8988T (cell line): ENCODE measurements around the gene MAPKBP1.

ENCODE experiments used
- DNase-seq: peaks from one replicate; pipeline ENCODE4 v3.0.0; 2011

MAPKBP1 gene

GRCh38 chr15:41873711-41874110, 99.4 kb downstream of the MAPKBP1 start:
- no peak for DNase-seq

GRCh38 chr15:41874736-41875135, 100.5 kb downstream of the MAPKBP1 start:
- DNase-seq: no peak

GRCh38 chr15:41876007-41876406, 101.7 kb downstream of the MAPKBP1 start:
- no peak for DNase-seq

DNA sequence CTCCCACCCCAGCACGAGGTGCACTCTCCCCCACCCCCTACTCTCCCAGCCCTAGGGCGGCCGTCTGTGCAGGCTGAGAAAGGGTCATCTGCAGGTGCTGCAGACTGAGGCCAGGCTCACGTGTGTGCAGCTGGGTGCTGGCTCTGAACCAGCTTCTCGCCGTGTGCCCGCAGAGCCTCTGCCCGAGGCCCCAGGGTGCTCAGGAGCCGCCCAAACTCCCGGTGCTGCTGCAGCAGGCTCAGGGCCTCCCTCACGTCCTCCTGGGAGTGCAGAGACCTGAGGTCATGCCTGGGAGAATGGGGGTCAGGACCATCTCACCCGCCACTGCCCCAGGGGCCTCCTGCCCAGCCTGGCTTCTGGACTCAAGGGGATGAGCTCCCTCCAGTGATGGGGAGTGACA, 102.4 kb downstream of the MAPKBP1 start:
- DNase-seq: no peak
